ENCODE measurements around the gene PRDM16.
A peak's percentile ranks its signal among the peaks of the same experiment; 100 is the strongest.

The PRDM16 gene

GRCh38 chr1:3316340-3316943, 247.4 kb downstream of the PRDM16 start:
- DNase-seq, result peak; percentile 42

DNA sequence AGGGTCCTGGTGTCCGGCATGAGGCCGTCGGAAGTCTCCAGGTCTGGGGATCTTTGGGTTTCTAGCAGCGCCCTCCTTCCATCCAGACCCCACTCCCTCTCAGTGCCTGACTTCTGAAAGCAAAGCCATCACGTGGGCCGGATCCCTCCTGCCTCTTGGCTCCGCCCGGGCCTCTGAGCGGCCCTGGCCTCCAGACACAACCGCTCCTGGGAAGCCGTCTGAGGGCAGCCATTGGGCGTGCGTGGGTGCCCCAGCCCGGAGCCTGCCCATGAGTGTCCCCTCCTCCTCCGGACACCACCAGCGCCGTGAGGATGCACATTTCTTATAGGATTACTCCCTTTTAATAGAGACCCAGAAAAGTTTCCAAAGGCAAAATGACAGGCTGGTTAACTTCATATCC, 248.5 kb downstream of the PRDM16 start:
- no peak for DNase-seq

DNA sequence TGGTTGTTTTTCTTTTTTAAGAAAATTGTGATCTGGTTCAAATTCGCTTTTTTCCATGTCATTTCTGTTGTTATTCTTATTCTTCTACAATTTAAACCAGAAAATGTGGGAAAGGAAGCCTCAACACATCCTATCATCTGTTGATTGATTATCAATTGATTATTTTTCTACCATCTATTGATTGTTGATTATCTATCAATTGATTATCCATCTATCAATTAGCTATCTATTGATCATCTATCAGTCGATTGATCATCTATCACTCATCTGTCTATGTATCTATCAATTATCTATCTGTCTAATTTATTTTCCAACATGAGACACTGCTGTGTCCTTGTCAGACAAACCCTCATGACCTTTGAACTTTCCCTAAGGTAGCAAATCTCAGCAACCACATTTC, 249.3 kb downstream of the PRDM16 start:
- no peak for DNase-seq

DNA sequence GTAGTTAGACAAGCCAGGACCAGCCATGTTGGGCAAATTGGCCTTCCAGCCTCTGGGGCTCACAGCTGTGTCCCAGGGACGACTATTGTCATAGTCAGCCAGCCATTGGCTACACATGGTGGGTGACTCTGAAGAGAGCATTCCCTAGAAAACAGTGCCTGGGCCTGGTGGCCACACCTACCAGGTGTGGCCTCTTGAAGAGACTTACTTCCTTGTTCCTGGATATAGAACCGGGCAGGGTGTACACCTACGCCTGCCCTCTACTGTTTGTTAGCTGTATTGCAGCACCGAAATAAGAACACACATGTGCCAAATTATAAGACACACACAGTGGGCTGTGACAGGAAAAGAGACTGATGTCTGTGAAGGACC, 250.9 kb downstream of the PRDM16 start:
- peak; percentile 43 for DNase-seq

DNA sequence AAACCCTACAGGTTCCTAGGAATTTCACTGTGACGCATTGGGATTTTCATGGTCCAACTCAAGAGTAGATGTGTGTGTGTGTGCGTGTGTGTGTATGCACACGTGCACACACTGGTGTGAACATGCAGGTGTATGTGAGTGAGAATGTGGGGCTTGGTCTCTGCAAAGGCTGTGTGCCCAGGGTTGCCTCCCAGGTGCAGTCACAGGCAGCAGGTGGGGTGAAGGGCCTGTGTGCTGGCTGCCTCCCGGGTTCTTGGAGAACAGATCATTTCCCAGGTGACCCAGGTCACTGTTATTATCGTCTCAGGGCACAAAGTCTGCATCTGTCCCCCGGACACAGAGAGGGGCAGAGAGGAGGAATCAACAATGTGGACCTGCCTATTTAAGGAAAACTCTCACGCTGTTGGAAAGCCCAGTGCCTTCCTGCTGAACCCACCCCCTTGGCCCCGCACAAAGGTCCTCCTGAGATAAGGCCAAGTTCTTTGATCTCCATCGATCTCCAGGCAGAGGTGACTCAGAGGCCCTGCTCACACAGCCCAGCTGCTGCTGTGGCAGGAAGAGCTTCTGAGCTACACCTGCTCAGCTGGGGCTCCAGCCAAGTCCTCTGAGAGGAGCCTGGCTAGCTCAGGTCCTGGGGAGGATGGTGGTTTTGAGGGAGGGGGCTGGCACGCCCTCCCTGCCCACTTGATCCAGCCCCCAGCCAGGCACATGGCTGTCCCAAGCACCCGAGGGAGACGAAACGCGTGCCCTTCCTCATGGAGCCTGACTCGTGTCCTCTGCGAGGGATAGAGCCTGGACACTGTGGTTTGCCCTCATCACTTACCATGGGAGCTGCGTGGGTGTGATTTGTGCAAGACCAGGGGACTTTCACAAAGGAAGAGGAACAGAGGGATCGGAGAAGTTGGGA, 251.5 kb downstream of the PRDM16 start:
- no peak for DNase-seq

DNA sequence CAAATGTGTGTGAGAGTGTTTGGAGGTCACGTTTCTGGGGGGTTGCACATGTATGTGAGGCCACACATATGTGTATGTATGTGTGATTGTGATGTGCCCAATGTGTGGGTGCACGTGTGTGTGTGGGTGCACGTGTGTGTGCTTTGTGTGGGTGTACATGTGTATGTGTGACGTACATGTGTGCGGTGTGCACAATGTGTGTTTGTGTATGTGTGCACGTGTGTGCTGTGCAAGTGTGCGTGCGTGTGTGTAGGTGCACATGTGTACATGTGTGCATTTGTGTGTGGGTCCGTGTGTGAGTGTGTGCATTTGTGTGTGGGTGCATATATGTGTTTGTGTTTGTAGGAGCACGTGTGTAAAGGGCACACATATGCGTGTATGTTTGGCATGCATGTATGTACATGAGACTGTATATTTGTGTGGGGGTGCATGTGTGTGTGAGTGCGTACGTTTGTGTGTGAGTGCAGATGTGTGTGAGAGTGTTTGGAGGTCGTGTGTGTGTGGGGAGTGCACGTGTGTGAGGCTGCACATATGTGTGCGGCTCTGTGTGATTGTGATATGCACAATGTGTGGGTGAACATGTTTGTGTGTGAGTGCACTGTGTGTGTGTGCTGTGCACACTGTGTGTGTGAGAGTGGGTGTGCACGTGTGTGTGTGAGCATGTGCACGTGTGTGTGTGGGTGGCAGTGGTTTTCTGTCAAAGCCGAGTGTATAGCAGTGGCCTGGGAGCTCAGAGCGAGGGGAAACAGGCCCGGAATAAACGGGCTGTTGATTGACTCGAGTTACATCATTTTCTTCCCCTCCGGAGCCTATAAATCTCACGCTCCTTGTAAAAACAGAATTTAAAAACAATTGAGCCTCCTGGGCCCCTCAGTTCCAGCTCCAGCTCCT, 252.8 kb downstream of the PRDM16 start:
- DNase-seq, result no peak

GRCh38 chr1:3322450-3323020, 253.5 kb downstream of the PRDM16 start:
- no peak for DNase-seq

DNA sequence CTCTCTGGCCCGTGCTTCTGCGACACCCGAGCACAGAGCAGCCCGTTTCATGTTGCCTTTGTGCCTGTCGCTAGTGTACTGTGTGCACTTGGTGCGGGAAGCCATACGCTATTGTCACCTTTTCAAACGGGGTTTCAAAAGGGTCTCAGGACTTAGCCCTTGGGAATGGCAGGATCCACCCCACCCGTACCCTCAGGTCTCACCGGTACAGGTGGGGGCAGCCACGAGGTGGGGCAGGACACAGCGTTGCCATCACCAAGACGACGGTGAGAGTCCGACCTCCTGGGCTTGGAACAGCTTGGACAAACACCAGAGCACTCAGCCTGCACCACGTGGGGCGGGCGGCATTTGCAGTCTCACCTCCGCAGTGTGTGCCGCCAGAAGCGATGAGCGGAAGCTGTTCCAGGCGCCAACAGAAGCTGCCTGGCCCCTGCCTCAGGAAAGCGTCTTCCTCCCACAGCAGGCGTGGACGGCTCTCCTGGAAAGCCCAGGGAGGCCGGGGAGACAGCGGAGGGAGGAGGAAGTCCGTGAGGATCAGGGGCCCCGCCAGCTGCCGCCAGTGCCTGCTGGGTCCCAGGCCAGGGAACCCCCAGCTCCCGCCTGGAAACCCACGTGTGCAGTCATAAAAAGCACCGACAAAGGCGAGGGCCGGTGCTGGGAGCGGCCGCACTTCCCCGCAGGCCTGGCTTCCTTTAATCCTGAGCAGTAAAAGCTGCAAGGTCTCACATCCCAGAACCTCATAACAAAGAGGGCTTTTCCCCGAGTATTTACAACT, 254.2 kb downstream of the PRDM16 start:
- DNase-seq, result no peak

DNA sequence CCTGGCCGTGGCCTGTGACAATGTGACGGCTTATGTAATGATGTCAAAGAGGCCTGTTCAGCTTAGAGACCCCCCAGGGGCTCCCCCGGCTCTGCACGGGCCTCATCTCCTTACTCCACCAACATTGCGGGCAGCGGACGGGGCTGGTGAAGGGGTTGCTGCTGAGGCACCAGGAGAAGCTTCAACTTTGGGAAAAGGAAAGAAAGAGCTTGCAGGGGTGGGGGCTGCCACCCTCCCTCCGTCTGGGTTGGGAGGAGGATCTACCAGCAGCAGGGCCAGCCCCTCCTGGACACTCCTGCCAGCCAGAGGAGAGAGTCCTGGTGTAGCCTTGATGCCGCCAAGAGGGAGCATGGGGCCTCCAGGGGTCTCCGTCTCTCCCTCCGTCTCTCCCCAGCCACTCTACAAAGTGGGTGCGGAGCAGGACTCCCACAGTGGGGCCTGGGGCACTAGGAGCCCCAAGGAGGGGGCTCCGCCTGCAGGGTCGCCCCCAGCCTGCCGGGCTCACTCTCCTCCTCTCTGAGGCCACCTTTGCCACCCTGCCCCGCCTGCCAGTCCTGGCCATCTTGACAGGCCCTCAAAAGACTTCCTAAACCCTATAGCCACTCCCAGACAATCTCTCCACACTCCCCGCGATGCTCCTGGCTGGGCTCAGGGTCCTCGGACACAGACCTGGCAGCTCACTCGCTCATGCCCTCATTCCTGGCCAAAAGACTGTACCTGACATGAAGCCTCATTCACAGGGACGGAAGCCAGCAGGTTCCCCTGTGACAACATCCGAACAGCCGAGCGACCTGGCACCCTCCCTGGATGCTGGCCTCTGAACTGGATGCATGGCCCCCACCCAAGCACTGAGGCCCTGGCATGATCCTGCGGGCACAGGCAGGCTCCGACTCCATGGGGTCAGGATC, 255.0 kb downstream of the PRDM16 start:
- DNase-seq, result no peak

DNA sequence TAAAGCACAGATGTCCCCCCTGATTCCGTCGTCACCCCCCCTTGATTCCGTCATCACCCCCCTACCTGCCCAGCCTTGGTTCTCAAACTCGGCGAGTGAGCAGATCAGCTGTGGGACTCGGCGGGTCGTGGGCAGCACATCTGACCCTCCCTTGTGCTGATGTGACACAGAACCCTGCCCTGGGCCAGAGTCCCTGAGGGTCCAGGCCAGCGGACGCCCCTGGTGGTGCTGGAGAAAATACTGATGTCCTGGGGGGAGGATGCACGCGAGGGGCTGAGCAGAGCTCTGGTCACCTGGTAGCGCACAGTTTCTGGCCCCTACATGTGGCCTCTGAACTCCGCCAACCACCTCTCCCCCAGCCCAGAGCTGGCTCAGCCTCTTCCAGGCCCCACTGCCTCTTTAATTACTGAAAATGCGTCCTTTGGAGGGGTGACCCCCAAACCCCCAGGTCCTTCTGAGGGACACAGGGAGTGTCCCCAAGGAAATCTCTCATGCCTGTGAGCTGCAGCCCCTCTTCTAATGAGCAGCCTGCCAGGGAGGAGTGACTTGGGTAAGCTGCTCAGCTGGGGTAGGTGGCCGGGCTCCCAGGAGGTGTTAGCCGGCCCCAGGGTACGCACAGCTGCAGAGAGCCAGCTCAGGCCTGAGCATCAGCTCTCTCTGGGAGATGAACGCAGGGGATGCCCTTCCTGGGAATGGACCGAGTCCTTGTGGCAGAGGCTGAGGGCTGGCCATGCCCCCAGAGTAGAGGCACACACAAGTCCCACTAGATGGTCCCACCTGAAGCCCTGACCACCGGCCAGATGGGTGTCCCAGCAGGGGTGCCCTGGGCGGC, 255.9 kb downstream of the PRDM16 start:
- DNase-seq, result no peak

DNA sequence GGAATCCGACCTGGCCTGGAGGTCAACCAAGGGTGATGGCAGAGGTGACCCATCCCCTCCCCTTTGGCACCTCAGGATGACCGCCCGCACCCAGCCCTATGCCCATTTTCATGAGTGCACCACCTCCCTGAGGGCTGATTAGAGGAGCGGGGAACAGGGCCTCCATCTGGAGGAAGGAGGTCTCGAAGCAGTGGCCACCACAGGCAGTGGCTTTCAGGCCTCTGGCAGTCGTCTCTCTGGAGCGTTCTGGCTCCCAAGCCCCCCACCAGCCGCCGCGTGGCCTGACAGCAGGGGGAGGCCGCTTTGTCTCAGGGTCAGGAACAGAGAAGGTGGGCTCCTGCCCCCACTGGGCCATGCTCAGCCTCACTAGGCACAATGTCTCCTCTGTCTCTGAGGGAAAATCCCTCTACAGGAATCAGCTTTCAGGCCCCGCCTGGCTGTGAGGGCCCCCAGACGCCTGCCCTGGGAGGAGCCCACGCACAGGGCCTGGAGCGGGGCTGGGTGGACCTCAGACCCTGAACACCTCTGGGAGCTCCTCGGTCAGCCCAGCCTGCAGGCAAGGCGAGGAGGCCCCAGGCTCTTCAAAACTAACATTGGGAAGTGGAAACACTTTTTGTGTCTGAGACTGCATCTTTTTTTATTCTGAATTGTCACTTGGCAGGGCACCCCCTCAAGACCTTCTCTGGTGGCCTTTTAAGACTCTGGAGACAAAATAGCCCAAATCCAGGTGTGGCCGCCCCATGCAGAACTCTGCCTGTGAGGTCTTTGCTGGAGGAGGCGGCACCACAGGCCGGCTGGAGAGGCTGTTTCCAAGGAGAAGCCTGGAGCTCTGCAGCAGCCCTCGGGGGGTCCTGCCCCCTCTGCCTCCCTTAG, 257.7 kb downstream of the PRDM16 start:
- no peak for DNase-seq

- DNase-seq, result no peak
Observed at GRCh38 chr1:3327389-3327702, 258.3 kb downstream of the PRDM16 start.

DNA sequence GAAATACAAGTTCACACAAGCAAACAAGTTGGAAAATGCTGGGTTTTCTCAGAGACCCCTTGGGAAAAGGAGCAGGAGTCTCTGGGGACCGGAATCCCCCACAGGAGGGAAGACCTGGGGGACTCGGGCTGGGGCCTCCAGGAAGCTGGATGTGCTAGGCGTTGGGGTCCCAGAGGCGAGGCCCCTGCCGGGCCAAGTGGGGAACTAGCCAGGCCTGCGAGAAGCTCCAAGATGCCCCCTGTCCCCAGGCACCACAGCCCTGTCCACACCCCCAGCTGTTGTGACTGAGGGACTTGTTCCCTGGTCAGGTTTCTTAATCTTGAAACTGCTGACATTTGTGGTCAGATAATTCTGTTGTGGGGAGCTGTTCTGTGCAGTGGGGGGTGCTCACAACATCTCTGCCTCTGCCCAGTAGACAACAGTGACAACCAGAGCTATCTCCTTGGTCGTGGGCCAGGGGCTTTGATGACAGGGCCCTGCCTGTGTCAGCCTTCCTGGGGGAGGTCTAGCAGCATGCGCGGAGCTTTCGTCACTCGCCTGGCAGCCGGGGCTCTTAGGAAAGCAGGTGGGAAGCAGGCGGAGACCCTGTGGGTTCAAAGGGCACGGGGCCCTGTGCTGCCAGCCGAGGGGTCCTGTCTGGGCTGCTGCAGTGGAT, 259.1 kb downstream of the PRDM16 start:
- DNase-seq, result no peak

DNA sequence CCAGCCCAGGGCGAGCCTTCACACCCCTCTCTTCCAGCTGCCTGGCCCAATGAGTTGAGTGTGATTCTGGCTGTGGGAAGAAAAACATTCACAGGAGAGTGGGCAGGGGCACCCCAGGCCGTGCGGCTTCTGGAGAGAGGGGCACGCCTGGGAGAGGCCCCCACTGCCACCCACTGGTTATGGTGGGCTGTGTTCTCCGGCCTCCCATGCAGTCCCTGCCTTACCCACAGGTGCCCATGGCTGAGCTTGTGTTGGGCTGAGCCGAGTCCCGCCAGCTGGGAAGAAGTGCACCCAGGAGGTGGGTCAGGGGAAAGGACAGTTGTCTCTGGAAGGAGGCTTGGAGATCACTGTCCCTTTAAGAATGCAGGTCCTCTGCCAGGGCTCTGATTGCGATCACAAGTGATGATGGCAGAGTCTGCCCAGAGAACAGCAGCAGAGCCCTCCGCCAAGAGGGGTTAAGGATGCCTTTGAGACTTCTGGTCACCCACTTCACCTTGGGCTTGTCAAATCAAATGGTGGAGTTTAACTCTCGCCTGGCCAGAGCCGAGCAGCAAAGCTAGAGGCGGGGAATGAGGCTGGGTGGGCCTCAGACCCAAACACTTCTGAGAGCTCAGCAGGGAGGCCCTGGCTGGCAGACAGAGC, 260.8 kb downstream of the PRDM16 start:
- DNase-seq, result no peak

DNA sequence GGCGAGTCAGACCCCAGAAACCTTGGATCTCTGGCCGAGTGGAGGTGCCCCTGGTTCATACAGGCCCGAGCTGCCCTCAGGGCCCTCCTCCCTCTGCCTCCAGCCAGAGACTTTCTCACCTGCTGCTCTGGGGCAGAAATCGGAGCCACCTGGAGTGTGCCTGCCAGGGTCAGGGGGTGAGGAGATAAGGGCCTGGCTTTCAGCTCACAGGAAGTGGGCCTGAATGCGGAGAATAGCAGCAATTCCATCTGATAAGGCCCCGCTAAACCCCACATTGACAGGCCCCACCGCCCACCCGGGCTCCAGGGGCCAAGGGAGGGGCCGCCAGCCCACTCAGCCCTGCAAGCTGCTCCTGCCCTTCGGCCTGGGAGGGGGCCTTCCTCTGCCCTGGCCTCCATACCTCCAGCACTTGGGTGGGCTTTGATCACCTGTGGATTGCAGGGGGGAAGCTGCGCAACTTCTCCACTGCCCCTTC, 261.8 kb downstream of the PRDM16 start:
- DNase-seq, result no peak

- DNase-seq, result no peak
Observed at GRCh38 chr1:3331564-3331963, 262.6 kb downstream of the PRDM16 start.

- no peak for DNase-seq
Observed at GRCh38 chr1:3332043-3332442, 263.0 kb downstream of the PRDM16 start.

DNA sequence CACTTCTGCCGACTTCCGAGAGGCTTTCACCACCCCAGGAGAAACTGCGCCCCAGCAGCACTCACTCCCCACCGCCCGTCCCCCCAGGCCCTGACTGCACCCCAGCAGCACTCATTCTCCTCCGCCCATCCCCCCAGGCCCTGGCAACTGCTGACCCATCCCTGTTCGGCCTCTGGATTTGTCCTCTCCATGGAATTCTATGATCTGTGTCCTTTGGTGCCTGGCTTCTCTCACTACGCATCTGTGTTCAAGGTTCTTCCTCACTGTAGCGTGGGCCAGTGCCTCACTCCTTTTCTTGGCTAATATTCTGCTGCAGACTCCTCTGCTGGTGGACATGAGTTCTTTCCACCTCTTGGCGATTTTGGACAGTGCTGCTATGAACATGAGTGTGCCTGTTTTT, 263.7 kb downstream of the PRDM16 start:
- DNase-seq, result no peak
